Stimulated activated effector memory CD8-positive, alpha-beta T cell treated with anti-CD3 and anti-CD28 coated beads, Interleukin-12 subunit alpha, Interleukin-12 subunit beta, amount 100 ng/mL, for 72 hours (primary cell): ENCODE data around the gene KPNA1.
"Not testable (repeated sequence)": the region's sequence is repeated elsewhere in the genome, so short reads cannot be mapped to it uniquely, and the experiment has no call there.

Experiments used
- ATAC-seq: fragments of 150-1000 bp; cut with Tn5 transposase; 2 replicates; pipeline ENCODE4 v1.10.0; 2021
- DNase-seq, 2 donors: peaks; one replicate each; pipeline ENCODE4 v3.0.0; 2021 to 2022; ENCODE audit warnings: low spot score in 2 of 2
- H3K27ac Mint-ChIP-seq: one replicate; pipeline ENCODE4 v1.8.0; 2022; ENCODE audit warnings: mild to moderate bottlenecking, mixed read lengths
- H3K36me3 Mint-ChIP-seq: one replicate; pipeline ENCODE4 v1.8.0; 2022; ENCODE audit warnings: mild to moderate bottlenecking, mixed read lengths
- H3K4me1 Mint-ChIP-seq: one replicate; pipeline ENCODE4 v1.8.0; 2022; ENCODE audit warnings: mixed read lengths
- H3K4me3 Mint-ChIP-seq: one replicate; pipeline ENCODE4 v1.8.0; 2022; ENCODE audit warnings: mild to moderate bottlenecking, mixed read lengths
- H3K9me3 Mint-ChIP-seq: one replicate; pipeline ENCODE4 v1.8.0; 2022; ENCODE audit warnings: mixed read lengths

Gene KPNA1

GRCh38 chr3:122508135-122508914, 6.4 kb downstream of the KPNA1 start:
- no peaks in the 10 kb centered on the region for H3K9me3 Mint-ChIP-seq
- H3K4me1 Mint-ChIP-seq, result peaks cover 74% of the 10 kb centered on the region
- H3K4me3 Mint-ChIP-seq, result no peak overlapping the region
- peak overlapping the region; percentile 23 for H3K27ac Mint-ChIP-seq
- H3K36me3 Mint-ChIP-seq, result peaks cover 8% of the 10 kb centered on the region
- DNase-seq, result no peak
- ATAC-seq, result peak; percentile 84

- Mint-ChIP-seq H3K9me3 (no peaks in the 10 kb centered on the region), H3K36me3 (no peaks in the 10 kb centered on the region), H3K4me1 (peaks cover 78% of the 10 kb centered on the region), H3K4me3 (no peak overlapping the region), H3K27ac (no peak overlapping the region)
- ATAC-seq (peak; percentile 68), DNase-seq (no peak)
These were observed 8.3 kb downstream of the KPNA1 start for GRCh38 chr3:122506450-122506849.

DNA sequence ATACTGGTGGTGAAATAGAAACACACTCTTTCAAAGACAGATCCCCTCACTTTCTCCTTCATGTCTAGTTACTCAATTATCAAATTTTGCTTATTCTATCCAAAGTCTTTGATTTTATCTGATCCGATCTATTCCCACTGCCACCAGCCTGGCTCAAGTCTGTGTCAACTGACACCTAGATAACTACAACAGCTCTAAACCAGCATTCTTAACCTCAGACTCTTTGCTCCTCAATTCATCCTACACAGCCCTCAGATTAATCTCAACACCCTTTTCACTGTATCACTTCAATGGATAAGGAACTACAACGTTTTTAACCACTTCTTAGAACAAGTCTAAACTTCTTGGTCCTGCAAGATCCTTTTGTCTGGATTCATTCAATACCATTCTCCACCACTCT, 9.1 kb downstream of the KPNA1 start:
- no peak overlapping the region for H3K27ac Mint-ChIP-seq

DNA sequence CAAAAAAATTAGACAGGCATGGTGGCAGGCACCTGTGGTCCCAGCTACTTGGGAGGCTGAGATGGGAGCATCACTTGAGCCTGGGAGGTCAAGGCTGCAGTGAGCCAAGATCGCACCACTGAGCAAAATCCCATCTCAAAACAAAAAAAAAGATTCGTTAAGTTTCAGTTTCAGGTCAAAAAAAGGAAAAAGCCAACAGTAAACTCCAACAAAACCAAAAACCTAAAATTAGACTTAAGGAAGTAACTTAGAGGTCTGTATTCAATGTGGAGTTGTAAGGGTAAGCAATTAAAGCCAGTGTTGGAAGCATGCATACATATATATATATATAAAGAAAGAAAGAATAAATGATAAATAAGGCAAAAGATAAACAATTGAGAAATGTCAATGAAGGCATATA, 11.8 kb downstream of the KPNA1 start:
- H3K4me1 Mint-ChIP-seq, result peaks cover 67% of the 10 kb centered on the region
- ATAC-seq, result no peak
- H3K36me3 Mint-ChIP-seq, result no peaks in the 10 kb centered on the region
- no peaks in the 10 kb centered on the region for H3K9me3 Mint-ChIP-seq
- no peak overlapping the region for H3K4me3 Mint-ChIP-seq
- H3K27ac Mint-ChIP-seq, result no peak overlapping the region
- no peak for DNase-seq

More for the DNA sequence above, 9.1 kb downstream of the KPNA1 start:
- ATAC-seq (no peak), DNase-seq (no peak)
- Mint-ChIP-seq H3K4me3 (no peak overlapping the region), H3K9me3 (no peaks in the 10 kb centered on the region), H3K36me3 (no peaks in the 10 kb centered on the region), H3K4me1 (peaks cover 78% of the 10 kb centered on the region)

DNA sequence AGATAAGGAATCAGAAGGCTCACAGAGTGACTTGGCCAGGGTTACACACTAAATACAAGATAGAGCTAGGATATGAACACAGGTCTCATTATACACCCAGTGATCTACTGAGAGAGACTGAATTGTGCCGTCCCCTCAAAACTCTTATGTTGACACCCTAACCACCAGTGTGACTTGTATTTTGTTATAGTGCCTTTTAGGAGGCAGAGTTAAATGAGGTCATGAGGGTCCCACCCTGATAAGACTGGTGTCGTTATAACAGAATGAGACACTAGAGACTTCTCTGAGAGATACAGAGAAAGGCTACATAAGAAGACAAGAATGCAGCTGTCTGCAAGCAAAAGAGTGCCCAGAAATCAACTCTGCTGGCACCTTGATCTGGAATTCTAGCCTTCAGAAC, 12.6 kb downstream of the KPNA1 start:
- H3K27ac Mint-ChIP-seq, result no peak overlapping the region
- no peak overlapping the region for H3K4me3 Mint-ChIP-seq
- H3K4me1 Mint-ChIP-seq, result peaks cover 73% of the 10 kb centered on the region
- no peaks in the 10 kb centered on the region for H3K9me3 Mint-ChIP-seq
- ATAC-seq (no peak), DNase-seq (no peak)
- H3K36me3 Mint-ChIP-seq, result peaks cover 8% of the 10 kb centered on the region

GRCh38 chr3:122500964-122501363, 13.8 kb downstream of the KPNA1 start:
- not testable (repeated sequence) for H3K4me3 Mint-ChIP-seq, H3K9me3 Mint-ChIP-seq, DNase-seq, ATAC-seq, H3K27ac Mint-ChIP-seq
- peaks cover 18% of the 10 kb centered on the region for H3K36me3 Mint-ChIP-seq
- H3K4me1 Mint-ChIP-seq, result peaks cover 75% of the 10 kb centered on the region

DNA sequence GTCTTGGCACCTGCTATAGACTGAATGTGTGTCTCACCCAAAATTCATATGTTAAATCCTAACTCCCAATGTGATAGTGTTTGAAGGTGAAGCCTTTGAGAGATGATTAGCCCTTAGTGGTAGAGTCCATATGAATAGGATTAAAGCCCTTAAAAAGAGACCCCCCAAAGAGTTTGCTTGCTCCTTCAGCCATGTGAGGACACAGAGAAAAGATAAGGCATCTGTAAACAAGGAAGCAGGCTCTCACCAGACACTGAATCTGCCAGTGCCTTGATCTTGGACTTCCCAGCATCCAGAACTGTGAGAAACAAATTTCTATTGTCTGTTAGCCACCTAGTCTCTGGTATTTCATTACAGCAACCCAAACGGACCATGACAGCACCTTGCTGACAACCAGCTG, 16.6 kb downstream of the KPNA1 start:
- no peak overlapping the region for H3K27ac Mint-ChIP-seq

DNA sequence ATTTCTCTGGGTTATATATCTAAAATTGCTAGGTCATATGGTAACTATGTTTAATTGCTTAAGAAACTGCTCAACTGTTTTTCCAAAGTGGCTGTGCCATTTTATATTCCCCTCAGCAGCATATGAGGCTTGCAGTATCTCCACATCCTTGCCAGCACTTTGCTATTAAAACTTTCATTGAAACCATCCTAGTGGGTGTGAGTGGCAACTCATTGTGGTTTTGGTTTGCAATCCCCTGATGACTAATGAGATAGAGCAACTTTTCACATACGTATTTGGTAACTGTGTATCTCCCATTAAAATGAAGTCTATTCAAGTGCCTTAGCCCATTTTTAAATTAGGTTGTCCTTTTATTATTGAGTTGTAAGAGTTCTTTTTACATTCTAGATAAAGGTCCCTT, 17.3 kb downstream of the KPNA1 start:
- ATAC-seq, result peak; percentile 100
- Mint-ChIP-seq H3K4me1 (peaks cover 52% of the 10 kb centered on the region), H3K36me3 (peaks cover 51% of the 10 kb centered on the region), H3K4me3 (no peak overlapping the region), H3K9me3 (no peaks in the 10 kb centered on the region), H3K27ac (no peak overlapping the region)
- peak in 1 of 2 donors; percentile 64 for DNase-seq

More for the DNA sequence above, 16.6 kb downstream of the KPNA1 start:
- peaks cover 47% of the 10 kb centered on the region for H3K36me3 Mint-ChIP-seq
- DNase-seq (no peak), ATAC-seq (no peak)
- H3K9me3 Mint-ChIP-seq, result no peaks in the 10 kb centered on the region
- H3K4me1 Mint-ChIP-seq, result peaks cover 59% of the 10 kb centered on the region
- H3K4me3 Mint-ChIP-seq, result no peak overlapping the region

GRCh38 chr3:122496508-122496907, 18.2 kb downstream of the KPNA1 start:
- no peak overlapping the region for H3K27ac Mint-ChIP-seq
- no peak for DNase-seq
- ATAC-seq, result no peak
- H3K4me1 Mint-ChIP-seq, result peaks cover 42% of the 10 kb centered on the region
- H3K9me3 Mint-ChIP-seq, result no peaks in the 10 kb centered on the region
- peaks cover 58% of the 10 kb centered on the region for H3K36me3 Mint-ChIP-seq
- H3K4me3 Mint-ChIP-seq, result no peak overlapping the region

- DNase-seq (no peak), ATAC-seq (no peak)
- Mint-ChIP-seq H3K27ac (no peak overlapping the region), H3K9me3 (no peaks in the 10 kb centered on the region), H3K4me1 (peaks cover 39% of the 10 kb centered on the region), H3K4me3 (no peak overlapping the region), H3K36me3 (peaks cover 71% of the 10 kb centered on the region)
These were observed 21.4 kb downstream of the KPNA1 start for GRCh38 chr3:122493296-122493695.

DNA sequence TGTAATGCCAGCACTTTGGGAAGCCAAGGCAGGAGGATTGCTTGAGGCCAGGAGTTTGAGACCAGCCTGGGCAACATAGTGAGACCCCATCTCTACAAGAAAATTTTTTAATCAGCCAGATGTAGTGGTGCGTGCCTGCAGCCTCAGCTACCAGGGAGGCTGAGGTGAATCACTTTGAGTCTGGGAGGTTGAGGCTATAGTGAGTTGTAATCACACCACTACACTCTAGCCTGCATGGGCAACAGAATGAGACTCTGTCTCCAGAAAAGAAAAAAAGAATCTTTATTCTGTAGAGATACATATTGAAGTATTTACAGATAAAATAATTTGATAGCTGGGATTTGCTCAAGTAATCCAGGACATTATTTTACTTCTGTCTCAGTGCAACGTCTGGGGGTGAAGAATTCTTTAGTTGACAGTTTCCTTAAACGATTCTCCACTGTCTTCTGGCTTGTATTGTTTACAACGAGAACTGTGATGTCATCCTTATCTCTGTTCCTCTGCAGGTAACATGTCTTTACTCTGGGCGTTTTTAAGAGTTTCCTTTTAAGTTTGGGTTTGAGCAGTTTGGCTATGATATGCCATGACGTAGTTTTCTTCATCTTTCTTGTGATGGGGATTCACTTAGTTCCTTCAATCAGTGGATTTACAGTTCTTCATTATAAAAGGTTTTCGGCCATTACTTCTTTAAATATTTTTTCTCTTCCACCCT, 26.3 kb downstream of the KPNA1 start:
- H3K9me3 Mint-ChIP-seq, result no peaks in the 10 kb centered on the region
- DNase-seq, result no peak
- peak; percentile 65 for ATAC-seq
- H3K27ac Mint-ChIP-seq, result no peak overlapping the region
- peaks cover 33% of the 10 kb centered on the region for H3K4me1 Mint-ChIP-seq
- no peak overlapping the region for H3K4me3 Mint-ChIP-seq
- H3K36me3 Mint-ChIP-seq, result peaks cover 34% of the 10 kb centered on the region

- Mint-ChIP-seq H3K36me3 (peaks cover 13% of the 10 kb centered on the region), H3K9me3 (no peaks in the 10 kb centered on the region), H3K4me3 (no peak overlapping the region), H3K27ac (no peak overlapping the region), H3K4me1 (peaks cover 56% of the 10 kb centered on the region)
- ATAC-seq (no peak), DNase-seq (no peak)
These were observed 29.8 kb downstream of the KPNA1 start for GRCh38 chr3:122484985-122485384.

DNA sequence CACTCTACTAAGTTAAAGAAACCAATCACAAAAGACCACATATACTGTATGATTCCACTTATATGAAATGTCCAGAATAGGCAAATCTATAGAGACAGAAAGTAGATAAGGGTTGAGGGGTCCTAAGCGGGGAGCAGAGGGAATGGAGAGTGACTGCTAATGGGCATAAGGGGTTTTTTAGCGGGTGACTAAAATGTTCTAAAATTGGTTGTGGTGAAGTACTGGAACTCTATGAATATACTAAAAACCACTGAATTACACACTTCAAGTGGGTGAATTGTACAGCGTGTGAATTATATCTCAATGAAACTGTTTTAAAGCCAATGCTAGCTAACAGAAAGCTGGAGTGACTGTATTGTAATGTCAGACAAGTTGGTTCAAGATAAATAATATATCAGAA, 33.3 kb downstream of the KPNA1 start:
- Mint-ChIP-seq H3K36me3 (peaks cover 7% of the 10 kb centered on the region), H3K4me1 (peaks cover 44% of the 10 kb centered on the region), H3K9me3 (no peaks in the 10 kb centered on the region), H3K4me3 (no peak overlapping the region), H3K27ac (no peak overlapping the region)
- ATAC-seq (peak; percentile 87), DNase-seq (no peak)

DNA sequence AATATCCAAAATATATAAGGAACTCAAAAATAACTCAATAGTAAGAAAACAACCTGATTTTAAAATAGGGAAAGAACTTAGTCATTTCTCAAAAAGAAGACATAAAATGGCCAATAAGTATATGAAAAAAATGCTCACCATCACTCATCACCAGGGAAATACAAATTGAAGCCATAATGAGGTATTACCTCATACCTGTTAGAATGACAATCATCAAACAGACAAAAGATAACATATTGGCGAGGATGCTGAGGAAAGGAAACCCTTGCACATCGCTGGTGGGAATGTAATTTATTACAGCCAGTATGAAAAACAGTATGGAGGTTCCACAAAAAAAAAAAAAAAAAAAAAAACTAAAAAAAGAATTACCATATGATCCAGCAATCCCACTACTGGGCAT, 38.2 kb downstream of the KPNA1 start:
- no peak for ATAC-seq
- H3K36me3 Mint-ChIP-seq, result no peaks in the 10 kb centered on the region
- no peak overlapping the region for H3K4me3 Mint-ChIP-seq
- DNase-seq, result no peak
- no peak overlapping the region for H3K27ac Mint-ChIP-seq
- H3K9me3 Mint-ChIP-seq, result no peaks in the 10 kb centered on the region
- H3K4me1 Mint-ChIP-seq, result peaks cover 65% of the 10 kb centered on the region

- no peak for ATAC-seq
- H3K4me3 Mint-ChIP-seq, result no peak overlapping the region
- H3K36me3 Mint-ChIP-seq, result no peaks in the 10 kb centered on the region
- DNase-seq, result no peak
- H3K9me3 Mint-ChIP-seq, result no peaks in the 10 kb centered on the region
- H3K4me1 Mint-ChIP-seq, result peaks cover 68% of the 10 kb centered on the region
- no peak overlapping the region for H3K27ac Mint-ChIP-seq
These were observed 39.4 kb downstream of the KPNA1 start for GRCh38 chr3:122475316-122475715.

DNA sequence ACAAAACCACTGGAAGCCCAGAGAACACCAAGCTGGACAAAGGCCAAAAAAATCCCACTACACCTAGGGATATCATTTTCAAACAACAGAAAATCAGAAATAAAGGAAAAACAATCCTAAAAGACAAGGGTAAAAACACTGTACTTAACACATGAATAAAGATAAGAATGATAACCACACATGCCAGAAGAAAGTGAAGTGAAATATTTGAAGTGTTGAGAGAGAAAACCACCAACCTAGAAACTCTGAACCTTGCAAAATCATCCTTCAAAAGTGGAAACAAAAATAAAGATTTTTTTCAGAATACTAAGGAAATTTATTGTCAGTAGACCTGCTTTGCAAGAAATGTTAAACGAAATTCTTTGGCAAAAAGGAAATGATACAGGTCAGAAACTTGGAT, 45.1 kb downstream of the KPNA1 start:
- ATAC-seq (no peak), DNase-seq (no peak)
- peak overlapping the region; percentile 18 for H3K27ac Mint-ChIP-seq
- no peaks in the 10 kb centered on the region for H3K9me3 Mint-ChIP-seq
- peaks cover 28% of the 10 kb centered on the region for H3K36me3 Mint-ChIP-seq
- peaks cover 70% of the 10 kb centered on the region for H3K4me1 Mint-ChIP-seq
- H3K4me3 Mint-ChIP-seq, result no peak overlapping the region
